CD4-positive, alpha-beta T cell treated with Interleukin-21 for 1 hour (primary cell): ENCODE measurements around the gene PRKAR2A.
"Not testable (repeated sequence)": the region's sequence is repeated elsewhere in the genome, so short reads cannot be mapped to it uniquely, and the experiment has no call there.

Experiments used
- DNase-seq: peaks from one replicate; pipeline ENCODE4 v3.0.0-alpha.2; 2020

The PRKAR2A gene

GRCh38 chr3:48770192-48770502, 77.5 kb downstream of the PRKAR2A start:
- DNase-seq: no peak

- peak; percentile 10 for DNase-seq
These were observed 82.3 kb downstream of the PRKAR2A start for GRCh38 chr3:48765376-48765775.

DNA sequence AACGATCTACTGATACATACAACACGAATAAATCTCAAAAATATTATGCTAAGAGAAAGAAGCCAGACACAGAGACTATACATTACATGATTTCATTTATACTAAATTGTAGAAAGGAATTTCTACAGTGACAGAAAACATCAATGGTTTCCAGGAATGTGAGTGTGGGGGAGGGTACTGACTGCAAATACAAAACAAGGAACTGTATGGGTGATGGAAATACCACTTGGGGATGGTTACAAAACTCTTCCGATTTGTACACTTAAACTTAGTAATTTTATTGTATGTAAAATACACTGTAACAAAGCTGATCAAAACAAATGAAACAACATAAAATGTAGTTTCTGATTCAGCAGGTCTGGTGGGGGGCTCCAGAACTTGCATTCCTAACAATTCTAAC, 84.9 kb downstream of the PRKAR2A start:
- DNase-seq: no peak

DNA sequence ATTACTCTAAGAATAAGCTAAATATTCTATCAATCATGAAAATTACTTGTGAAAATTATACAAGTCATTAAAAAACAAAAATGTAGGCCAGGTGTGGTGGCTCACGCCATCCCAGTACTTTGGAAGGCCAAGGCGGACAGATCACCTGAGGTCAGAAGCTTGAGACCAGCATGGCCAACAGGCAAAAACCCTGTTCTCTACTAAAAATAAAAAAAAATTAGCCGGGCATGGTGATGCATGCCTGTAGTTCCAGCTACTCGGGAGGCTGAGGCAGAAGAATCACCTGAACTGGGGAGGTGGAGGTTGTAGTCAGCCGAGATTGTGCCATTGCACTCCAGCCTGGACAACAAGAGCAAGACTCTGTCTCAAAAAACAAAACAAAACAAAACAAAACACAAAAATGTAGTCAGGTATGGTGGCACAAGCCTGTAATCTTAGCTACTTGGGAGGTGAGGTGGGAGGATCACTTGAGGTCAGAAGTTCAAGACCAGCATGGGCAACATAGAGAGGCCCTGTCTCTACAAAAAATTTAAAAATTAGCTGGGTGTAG, 87.6 kb downstream of the PRKAR2A start:
- not testable (repeated sequence) for DNase-seq

GRCh38 chr3:48759531-48759930, 88.1 kb downstream of the PRKAR2A start:
- DNase-seq: not testable (repeated sequence)

- DNase-seq: no peak
These were observed 88.6 kb downstream of the PRKAR2A start for GRCh38 chr3:48759071-48759470.

GRCh38 chr3:48756640-48757039, 91.0 kb downstream of the PRKAR2A start:
- DNase-seq: no peak

DNA sequence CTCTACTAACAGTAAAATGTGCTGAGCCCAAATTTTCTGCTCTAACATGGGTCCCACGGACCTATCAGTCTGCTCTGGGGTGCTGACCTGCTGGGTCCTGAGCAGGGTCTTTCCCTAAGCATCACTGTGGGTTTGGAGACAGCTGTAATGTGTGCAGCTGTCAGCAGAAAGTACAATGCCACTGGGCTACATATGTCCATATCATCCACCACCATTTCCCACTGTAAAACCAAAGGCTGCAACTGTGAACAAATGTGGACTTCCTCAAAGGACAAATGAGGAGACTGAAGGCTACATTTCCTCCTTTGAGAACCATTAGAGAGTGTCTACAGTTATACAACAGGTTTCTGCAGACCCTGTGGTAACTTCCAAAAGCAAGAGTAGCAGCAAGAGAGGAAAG, 96.8 kb downstream of the PRKAR2A start:
- DNase-seq: no peak

DNA sequence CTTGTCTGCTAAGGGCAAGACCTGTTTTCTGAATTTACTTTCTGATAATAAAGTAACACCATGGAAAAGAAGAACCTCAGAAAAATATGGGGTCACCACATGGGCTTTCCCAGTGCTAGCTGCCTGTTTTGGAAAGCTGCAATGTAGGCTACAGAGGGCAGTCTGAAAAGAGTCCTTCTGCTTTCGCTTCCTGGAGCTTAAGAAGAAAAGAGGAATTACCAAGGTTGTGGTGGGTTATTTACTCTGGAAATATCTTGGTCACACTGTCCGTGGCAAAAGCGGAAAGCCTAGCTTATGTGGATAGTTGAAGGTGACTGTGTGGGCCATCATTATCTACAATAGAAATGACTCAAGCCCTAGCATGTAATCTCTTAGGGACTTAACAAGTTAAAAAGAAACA, 98.9 kb downstream of the PRKAR2A start:
- no peak for DNase-seq

DNA sequence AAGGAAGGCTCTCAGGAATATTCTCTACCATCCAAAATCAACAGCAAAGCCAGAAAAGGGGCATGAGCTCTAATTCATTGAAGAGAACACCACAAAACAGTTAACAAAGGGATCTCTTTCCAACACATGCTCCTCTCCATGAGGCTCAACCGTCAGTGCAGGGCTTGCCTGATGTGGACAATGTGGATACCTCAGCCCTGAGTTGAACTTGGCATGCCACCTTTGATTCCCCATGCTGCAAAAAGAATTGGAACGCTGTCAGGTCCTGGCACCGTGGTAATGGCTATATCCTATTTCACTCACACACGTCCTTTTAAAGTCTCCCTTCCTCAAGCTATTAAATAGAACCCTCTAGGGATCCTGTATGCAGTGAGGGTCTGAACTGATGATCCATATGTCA, 100.0 kb downstream of the PRKAR2A start:
- DNase-seq: no peak

- no peak for DNase-seq
These were observed 100.6 kb downstream of the PRKAR2A start for GRCh38 chr3:48747015-48747615.

GRCh38 chr3:48743773-48744172, 103.9 kb downstream of the PRKAR2A start:
- DNase-seq: no peak

- not testable (repeated sequence) for DNase-seq
These were observed 106.4 kb downstream of the PRKAR2A start for GRCh38 chr3:48741226-48741625.

DNA sequence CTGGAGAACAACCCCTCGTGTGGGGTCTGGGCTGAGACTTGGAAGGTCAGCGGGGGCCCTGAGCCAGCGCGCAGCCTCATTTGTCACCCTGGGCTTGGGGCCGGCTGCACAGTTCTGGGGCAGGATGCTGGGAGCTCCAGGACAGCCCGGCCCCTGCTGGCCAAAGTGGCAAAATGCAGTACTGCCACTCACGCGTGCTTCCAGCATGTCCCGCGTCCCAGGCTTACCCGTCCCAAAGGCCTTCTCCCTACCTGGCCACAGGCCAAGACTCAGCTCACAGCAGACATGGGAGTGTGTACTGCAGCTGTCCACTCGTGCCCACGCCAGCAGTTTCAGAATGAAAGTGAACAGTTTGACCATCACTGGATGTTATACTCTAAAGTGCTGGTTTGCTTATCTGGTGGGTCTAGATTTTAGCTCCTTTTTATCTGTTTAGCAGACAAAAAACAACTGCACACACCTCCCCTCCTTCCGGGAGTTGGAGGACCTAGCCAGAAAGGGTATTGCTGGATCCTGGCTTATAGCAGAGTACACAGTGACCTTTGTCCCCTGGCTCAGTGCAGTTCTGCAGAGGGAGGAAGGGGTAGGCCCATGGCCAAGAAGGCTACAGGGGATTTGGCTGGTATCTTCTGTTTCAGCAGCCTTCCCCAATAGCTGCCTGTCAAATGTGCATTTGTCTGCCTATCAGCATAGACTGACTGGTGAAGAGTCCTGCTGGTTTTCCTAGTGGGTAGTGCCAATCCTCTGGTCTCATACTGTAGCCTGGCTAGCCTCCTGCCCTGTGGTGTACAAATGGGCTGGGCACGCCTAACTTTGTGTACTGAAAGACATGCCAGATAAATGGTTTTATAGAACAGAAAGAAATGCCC, 107.5 kb downstream of the PRKAR2A start:
- DNase-seq: peak; percentile 44

DNA sequence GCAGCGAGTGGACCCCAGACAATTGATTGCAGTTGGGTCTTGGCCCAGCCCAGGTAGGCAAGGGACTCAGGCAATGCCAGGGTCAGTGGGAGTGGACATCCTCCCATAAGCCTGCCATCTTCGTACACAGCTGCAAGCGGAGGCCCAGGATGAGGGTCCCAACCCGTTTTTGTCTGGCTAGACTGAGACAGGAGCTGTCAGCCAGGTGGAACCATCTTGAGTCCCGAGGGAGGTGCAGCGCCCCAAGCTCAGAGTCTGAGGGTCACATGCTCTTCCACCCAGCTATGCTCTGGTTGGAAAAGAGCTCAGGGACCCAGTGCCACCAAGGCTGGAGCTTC, 108.1 kb downstream of the PRKAR2A start:
- no peak for DNase-seq

DNA sequence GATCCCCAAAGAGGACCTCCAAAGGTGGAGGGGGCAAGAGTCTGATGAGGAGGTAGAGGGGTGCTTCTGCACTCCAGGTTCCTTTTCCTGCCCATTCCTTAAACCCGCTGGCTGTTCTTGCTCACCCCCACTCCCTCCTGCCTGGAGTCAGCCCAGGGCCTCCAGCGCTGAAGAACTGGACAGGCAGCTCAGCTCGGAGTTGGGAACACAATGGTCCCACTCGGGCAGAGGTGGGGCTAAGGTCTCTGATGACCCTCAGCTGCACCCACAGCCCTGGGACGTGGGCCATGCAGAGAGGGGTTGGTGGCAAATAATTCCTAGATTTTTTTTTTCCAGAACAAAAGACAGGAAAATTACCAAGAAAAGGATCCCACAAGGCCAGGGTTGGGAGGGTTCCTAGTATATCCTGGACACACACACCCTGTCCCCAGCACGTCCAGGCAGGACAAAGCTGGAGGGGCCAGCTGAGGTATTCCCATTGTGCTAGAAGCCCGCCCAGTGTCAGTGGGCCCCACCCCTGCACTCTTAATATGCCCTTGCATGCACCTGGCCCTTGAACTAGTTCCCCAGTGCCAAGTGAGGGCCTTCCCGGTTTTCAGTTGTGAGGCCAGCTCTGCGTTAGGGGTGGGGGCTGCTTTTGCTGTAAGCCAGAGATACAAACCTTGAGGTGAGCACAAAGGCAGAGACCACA, 108.6 kb downstream of the PRKAR2A start:
- no peak for DNase-seq

GRCh38 chr3:48738144-48738536, 109.5 kb downstream of the PRKAR2A start:
- no peak for DNase-seq

GRCh38 chr3:48735075-48735767, 112.5 kb downstream of the PRKAR2A start:
- not testable (repeated sequence) for DNase-seq

- DNase-seq: not testable (repeated sequence)
These were observed 113.1 kb downstream of the PRKAR2A start for GRCh38 chr3:48734541-48734940.

GRCh38 chr3:48733752-48734518, 113.7 kb downstream of the PRKAR2A start:
- DNase-seq: not testable (repeated sequence)

- no peak for DNase-seq
These were observed 120.2 kb downstream of the PRKAR2A start for GRCh38 chr3:48727511-48727910.

GRCh38 chr3:48725185-48725855, 122.4 kb downstream of the PRKAR2A start:
- not testable (repeated sequence) for DNase-seq
